Nephron (organoid): Measurements from ENCODE around the gene HOXD9.
A peak's percentile ranks its signal among the peaks of the same experiment; 100 is the strongest.

Experiments
- H3K27ac Mint-ChIP-seq, 3 experiments: 2 replicates each; pipeline ENCODE4 v1.8.0; 2020; ENCODE audit warnings: mixed read lengths in 3 of 3, mild to moderate bottlenecking in 2 of 3, moderate library complexity in 1 of 3
- H3K27me3 Mint-ChIP-seq: 2 replicates; pipeline ENCODE4 v1.8.0; 2021; ENCODE audit warnings: low read depth, mild to moderate bottlenecking, moderate library complexity, mixed read lengths
- H3K36me3 Mint-ChIP-seq: 2 replicates; pipeline ENCODE4 v1.8.0; 2020; ENCODE audit warnings: low read depth, mixed read lengths
- H3K4me1 Mint-ChIP-seq: 2 replicates; pipeline ENCODE4 v1.8.0; 2020; ENCODE audit warnings: mixed read lengths
- H3K4me3 Mint-ChIP-seq, 3 experiments: 2 replicates each; pipeline ENCODE4 v1.8.0; 2020; ENCODE audit warnings: mild to moderate bottlenecking in 3 of 3, mixed read lengths in 3 of 3, moderate library complexity in 2 of 3
- H3K9me3 Mint-ChIP-seq: 2 replicates; pipeline ENCODE4 v1.8.0; 2020; ENCODE audit warnings: mixed read lengths
- CTCF ChIP-seq, 3 experiments: fragments of 200-600 bp; sonication (generic); IDR thresholded peaks; one replicate each; pipeline ENCODE4 v1.5.0; 2021; ENCODE audit warnings: antibody characterized with exemption in 3 of 3; ENCODE audit not compliant: unreplicated experiment in 3 of 3

HOXD9 gene

GRCh38 chr2:176150584-176151441 lies 28.3 kb downstream of the HOXD9 start:
- Mint-ChIP-seq H3K36me3 (peaks cover 83% of the 10 kb centered on the region), H3K4me1 (peaks cover 83% of the 10 kb centered on the region), H3K4me3 (peak overlapping the region; percentile 84 to 96 (median 94)), H3K27me3 (no peaks in the 10 kb centered on the region), H3K27ac (peak overlapping the region; percentile 95 to 99 (median 97)), H3K9me3 (no peaks in the 10 kb centered on the region)
- TF ChIP-seq CTCF (IDR thresholded peaks at IDR 0.05; ENCODE audit: unreplicated experiment in 3 of 3): no peak

GRCh38 chr2:176151442-176152287 lies 29.1 kb downstream of the HOXD9 start, which contains the start of gene HOXD4:
HOXD4 (plus strand) TSS chr2:176151550; CDS start chr2:176151634, 84 bp downstream.
- no peak for TF ChIP-seq CTCF (IDR thresholded peaks at IDR 0.05; ENCODE audit: unreplicated experiment in 3 of 3)
- no peaks in the 10 kb centered on the region for H3K27me3 Mint-ChIP-seq
- H3K4me3 Mint-ChIP-seq: peak within 1 kb of the TSS; percentile 84 to 96 (median 94)
- peaks cover 84% of the 10 kb centered on the region for H3K36me3 Mint-ChIP-seq
- peak within 1 kb of the TSS; percentile 95 to 99 (median 97) for H3K27ac Mint-ChIP-seq
- H3K9me3 Mint-ChIP-seq: no peaks in the 10 kb centered on the region
- H3K4me1 Mint-ChIP-seq: peaks cover 85% of the 10 kb centered on the region

GRCh38 chr2:176152350-176153181 lies 30.0 kb downstream of the HOXD9 start:
- Mint-ChIP-seq H3K9me3 (no peaks in the 10 kb centered on the region), H3K4me1 (peaks cover 80% of the 10 kb centered on the region), H3K27me3 (no peaks in the 10 kb centered on the region), H3K36me3 (peaks cover 76% of the 10 kb centered on the region), H3K4me3 (peak overlapping the region; percentile 81 to 84 (median 83)), H3K27ac (peak overlapping the region; percentile 95 to 99 (median 96))
- TF ChIP-seq CTCF (IDR thresholded peaks at IDR 0.05; ENCODE audit: unreplicated experiment in 3 of 3): no peak

GRCh38 chr2:176154576-176155252 lies 32.2 kb downstream of the HOXD9 start:
- H3K4me1 Mint-ChIP-seq: peaks cover 70% of the 10 kb centered on the region
- no peaks in the 10 kb centered on the region for H3K9me3 Mint-ChIP-seq
- peak overlapping the region; percentile 81 to 84 (median 83) for H3K4me3 Mint-ChIP-seq
- TF ChIP-seq CTCF (IDR thresholded peaks at IDR 0.05; ENCODE audit: unreplicated experiment in 3 of 3): no peak
- H3K27ac Mint-ChIP-seq: peak overlapping the region; percentile 95 to 99 (median 96)
- peaks cover 58% of the 10 kb centered on the region for H3K36me3 Mint-ChIP-seq
- peaks cover 4% of the 10 kb centered on the region for H3K27me3 Mint-ChIP-seq
